OCI-LY1 (cell line): ENCODE results near the gene FKBP10.

ENCODE experiments used
- EZH2 ChIP-seq: fragments of 200-600 bp; sonication (generic), shearing (Covaris generic); IDR thresholded peaks from 2 replicates; pipeline ENCODE4 v1.8.0; 2017; ENCODE audit warnings: borderline replicate concordance, mixed run types, mild to moderate bottlenecking, antibody characterized with exemption, low read length, moderate library complexity, mixed read lengths
- TF ChIP-seq, protein P1 (sequence below): fragments of 200-600 bp; sonication (generic), shearing (Covaris generic); IDR thresholded peaks from 2 replicates; pipeline ENCODE4 v1.5.1; 2017; ENCODE audit warnings: mild to moderate bottlenecking, antibody characterized with exemption, low read length, moderate library complexity, mixed read lengths

- TF ChIP-seq, protein P1, sequence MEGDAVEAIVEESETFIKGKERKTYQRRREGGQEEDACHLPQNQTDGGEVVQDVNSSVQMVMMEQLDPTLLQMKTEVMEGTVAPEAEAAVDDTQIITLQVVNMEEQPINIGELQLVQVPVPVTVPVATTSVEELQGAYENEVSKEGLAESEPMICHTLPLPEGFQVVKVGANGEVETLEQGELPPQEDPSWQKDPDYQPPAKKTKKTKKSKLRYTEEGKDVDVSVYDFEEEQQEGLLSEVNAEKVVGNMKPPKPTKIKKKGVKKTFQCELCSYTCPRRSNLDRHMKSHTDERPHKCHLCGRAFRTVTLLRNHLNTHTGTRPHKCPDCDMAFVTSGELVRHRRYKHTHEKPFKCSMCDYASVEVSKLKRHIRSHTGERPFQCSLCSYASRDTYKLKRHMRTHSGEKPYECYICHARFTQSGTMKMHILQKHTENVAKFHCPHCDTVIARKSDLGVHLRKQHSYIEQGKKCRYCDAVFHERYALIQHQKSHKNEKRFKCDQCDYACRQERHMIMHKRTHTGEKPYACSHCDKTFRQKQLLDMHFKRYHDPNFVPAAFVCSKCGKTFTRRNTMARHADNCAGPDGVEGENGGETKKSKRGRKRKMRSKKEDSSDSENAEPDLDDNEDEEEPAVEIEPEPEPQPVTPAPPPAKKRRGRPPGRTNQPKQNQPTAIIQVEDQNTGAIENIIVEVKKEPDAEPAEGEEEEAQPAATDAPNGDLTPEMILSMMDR: no peak
- no peak for TF ChIP-seq EZH2
Observed at GRCh38 chr17:41763327-41763726, 49.5 kb upstream of the FKBP10 start.
